Lower leg skin (tissue), 4 donors: ENCODE data around the gene AIM2. TPM values are rescaled to one million over a fixed set of nuclear protein-coding genes. Genes with fewer than 3 reads are reported as not detected.

Experiments used
- DNase-seq, 2 donors: peaks; one replicate each; pipeline ENCODE4 v3.0.0-alpha.2; 2019; ENCODE audit warnings: low spot score in 2 of 2
- H3K4me3 ChIP-seq: fragments of 200-600 bp; sonication (generic); 2 replicates; pipeline ENCODE4 v1.5.1; 2017; ENCODE audit warnings: mild to moderate bottlenecking, low read depth; ENCODE audit not compliant: poor library complexity, severe bottlenecking
- CTCF ChIP-seq, 3 donors: fragments of 450-650 bp; IDR thresholded peaks; one replicate each; pipeline ENCODE4 v1.5.1; 2016; ENCODE audit warnings: antibody characterized with exemption in 3 of 3, mild to moderate bottlenecking in 3 of 3, moderate library complexity in 2 of 3
- POLR2A ChIP-seq, 2 donors: fragments of 450-650 bp; IDR thresholded peaks; one replicate each; pipeline ENCODE4 v1.6.1; 2016 to 2017; ENCODE audit warnings: antibody characterized with exemption in 2 of 2, mild to moderate bottlenecking in 1 of 2, moderate library complexity in 1 of 2
- WGBS, 2 donors: methylation state at CpG; one replicate each; pipeline ENCODE4 v1.1.5; 2018; 5-methylcytosine and 5-hydroxymethylcytosine counted together
- intact Hi-C: fragments of 100-400 bp; cut with DNase I; formaldehyde crosslinking; loops from one replicate; pipeline ENCODE4 v1.15.0; 2023; ENCODE audit warnings: low total_unique reads
- total RNA-seq, 4 donors: library from RNA; depleted of rRNA; stranded (reverse); fragments of >200 nt; gene quantifications; one replicate each; pipeline ENCODE4 v1.1.0, GENCODE V29; 2016

The AIM2 gene
- 1 to 10 TPM in 1 of 4 donors, under 1 TPM in 1, not detected in 2; 0.16 to 3.5 TPM for total RNA-seq

GRCh38 chr1:159076438-159077119 lies at the start of gene AIM2:
TSS of gene AIM2 (minus strand) at chr1:159076766. CDS start at chr1:159073499, 3,267 bp downstream.
- no peak within 1 kb of the TSS for H3K4me3 ChIP-seq
- WGBS, 2 donors, result 50 to 60% methylated on average over 6 of the region's 6 CpGs
- intact Hi-C loops, result loop anchor here (10.0 kb wide), 1 partner anchor 872 kb away; no protein-coding TSS in a partner anchor
- no peak for DNase-seq
- no peak for TF ChIP-seq POLR2A (IDR thresholded peaks at IDR 0.05)
- TF ChIP-seq CTCF (IDR thresholded peaks at IDR 0.05), result no peak

- intact Hi-C loops, result no loop called here
- no peak for DNase-seq
- WGBS, 2 donors, result 87 to 88% methylated on average over 5 of the region's 5 CpGs
- TF ChIP-seq POLR2A (IDR thresholded peaks at IDR 0.05) (no peak), CTCF (IDR thresholded peaks at IDR 0.05) (no peak)
- no peak overlapping the region for H3K4me3 ChIP-seq
Observed at GRCh38 chr1:159123587-159123986, 47.0 kb upstream of the AIM2 start.

GRCh38 chr1:159122005-159122621 lies 45.5 kb upstream of the AIM2 start:
- DNase-seq, result no peak
- no peak overlapping the region for H3K4me3 ChIP-seq
- 40 to 53% methylated on average over 2 of the region's 2 CpGs for WGBS, 2 donors
- intact Hi-C loops, result no loop called here
- TF ChIP-seq POLR2A (IDR thresholded peaks at IDR 0.05), result no peak
- no peak for TF ChIP-seq CTCF (IDR thresholded peaks at IDR 0.05)

- no peak for DNase-seq
- WGBS, 2 donors, result 55 to 69% methylated on average over 1 of the region's 1 CpG
- H3K4me3 ChIP-seq, result no peak overlapping the region
- intact Hi-C loops, result no loop called here
- no peak for TF ChIP-seq POLR2A (IDR thresholded peaks at IDR 0.05)
- TF ChIP-seq CTCF (IDR thresholded peaks at IDR 0.05), result no peak
Observed at GRCh38 chr1:159121526-159121925, 45.0 kb upstream of the AIM2 start.

- WGBS, 2 donors, result 75 to 82% methylated on average over 4 of the region's 4 CpGs
- intact Hi-C loops, result no loop called here
- TF ChIP-seq POLR2A (IDR thresholded peaks at IDR 0.05) (no peak), CTCF (IDR thresholded peaks at IDR 0.05) (no peak)
- no peak for DNase-seq
- H3K4me3 ChIP-seq, result no peak overlapping the region
Observed at GRCh38 chr1:159120317-159120716, 43.8 kb upstream of the AIM2 start.
